Skin epidermis (tissue), 12 donors: Measurements from ENCODE around the gene CD300E.
"Not testable (repeated sequence)": the region's sequence is repeated elsewhere in the genome, so short reads cannot be mapped to it uniquely, and the experiment has no call there.

Source experiments
- H3K27ac ChIP-seq, 21 experiments: fragments of 200-600 bp; sonication (generic) in 11 of 21; one replicate each; pipeline ENCODE4 v1.5.0; 2020; ENCODE audit warnings: mild to moderate bottlenecking in 3 of 21, inconsistent platforms in 2 of 21, moderate library complexity in 2 of 21
- H3K4me3 ChIP-seq, 7 experiments: fragments of 200-600 bp; sonication (generic) in 2 of 7; one replicate each; pipeline ENCODE4 v1.5.0; 2020; ENCODE audit warnings: inconsistent platforms in 2 of 7, mild to moderate bottlenecking in 2 of 7, moderate library complexity in 1 of 7

CD300E gene

DNA sequence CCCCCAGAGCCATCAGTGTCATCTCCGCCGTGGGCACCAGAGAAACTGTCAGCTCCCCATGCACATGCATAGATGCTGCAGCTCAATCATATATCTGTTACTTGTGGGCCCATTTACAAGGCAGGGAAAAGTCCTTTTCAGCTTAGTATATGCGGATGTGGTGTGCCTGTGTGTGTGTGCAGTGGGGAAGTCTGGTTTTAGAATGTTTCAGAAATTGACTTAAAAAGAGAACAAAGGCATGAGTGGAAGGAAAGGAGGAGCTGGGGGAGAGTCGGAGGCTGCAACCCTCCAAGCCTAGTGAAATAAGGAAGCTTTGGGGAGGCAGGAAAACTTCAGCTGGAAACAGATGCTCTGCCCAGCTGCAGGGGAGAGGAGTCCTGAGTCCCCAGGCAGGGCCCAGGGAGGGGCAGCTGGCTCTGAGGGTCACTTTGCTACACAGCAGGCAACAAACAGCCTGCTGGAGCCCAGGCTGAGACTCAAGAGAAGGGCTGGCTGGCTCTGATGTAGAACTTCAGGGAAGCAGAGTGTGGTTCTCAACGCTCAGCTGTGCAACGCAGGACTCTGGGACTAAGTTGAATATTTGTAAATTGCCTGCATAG lies 20.4 kb downstream of the CD300E start:
- H3K27ac ChIP-seq: no peak overlapping the region
- no peak overlapping the region for H3K4me3 ChIP-seq

DNA sequence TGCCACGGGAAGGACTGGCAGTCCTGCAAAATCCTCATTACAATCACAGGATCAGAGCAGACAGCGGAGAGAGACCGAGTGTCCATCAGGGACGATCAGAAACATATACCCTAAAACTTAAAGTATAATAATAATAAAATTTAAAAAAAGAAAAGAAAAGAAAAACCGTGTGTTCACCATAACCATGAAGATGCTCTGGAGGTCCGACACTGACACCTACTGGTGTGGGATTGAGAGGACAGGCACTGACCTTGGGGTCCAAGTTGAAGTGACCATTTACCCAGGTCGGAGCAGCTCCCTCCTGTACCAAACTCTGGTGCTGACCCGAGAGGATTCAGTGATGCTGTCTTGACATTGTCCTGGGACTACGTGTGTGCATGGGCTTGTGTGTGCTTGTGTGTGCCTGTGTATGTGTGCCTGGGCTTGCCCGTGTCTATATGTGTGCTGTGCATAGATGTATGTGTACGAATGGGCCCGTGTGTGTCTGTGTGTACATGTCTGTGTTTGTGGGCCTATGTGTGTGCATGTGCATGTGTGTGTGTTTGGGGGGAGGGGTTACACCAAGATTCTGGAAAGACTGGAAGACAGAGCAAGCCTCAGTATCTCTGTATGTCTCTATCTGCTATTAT lies 21.5 kb downstream of the CD300E start:
- H3K27ac ChIP-seq: no peak overlapping the region
- no peak overlapping the region for H3K4me3 ChIP-seq

DNA sequence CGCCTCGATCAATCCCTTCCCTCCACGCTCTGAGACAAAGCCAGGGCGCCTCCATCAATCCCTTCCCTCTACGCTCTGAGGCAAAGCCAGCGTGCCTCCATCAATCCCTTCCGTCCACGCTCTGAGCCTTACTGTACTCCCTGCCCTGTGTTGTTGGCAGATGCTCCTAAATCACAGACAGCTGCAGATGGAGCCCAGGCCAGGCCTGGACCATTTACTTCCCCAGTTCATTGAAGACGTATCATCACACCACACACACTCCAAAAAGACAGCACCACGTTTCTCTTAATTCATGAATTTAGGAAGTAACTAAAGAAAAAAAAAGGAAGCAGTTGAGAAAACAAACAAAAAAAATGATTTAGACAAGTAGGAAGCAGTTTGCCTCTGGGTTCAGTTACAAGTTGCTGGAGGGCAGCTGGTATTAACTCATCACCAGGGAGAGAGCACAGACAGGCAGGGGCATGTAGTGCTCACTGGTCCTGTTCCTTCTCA lies 24.0 kb downstream of the CD300E start:
- no peak overlapping the region for H3K27ac ChIP-seq
- no peak overlapping the region for H3K4me3 ChIP-seq

DNA sequence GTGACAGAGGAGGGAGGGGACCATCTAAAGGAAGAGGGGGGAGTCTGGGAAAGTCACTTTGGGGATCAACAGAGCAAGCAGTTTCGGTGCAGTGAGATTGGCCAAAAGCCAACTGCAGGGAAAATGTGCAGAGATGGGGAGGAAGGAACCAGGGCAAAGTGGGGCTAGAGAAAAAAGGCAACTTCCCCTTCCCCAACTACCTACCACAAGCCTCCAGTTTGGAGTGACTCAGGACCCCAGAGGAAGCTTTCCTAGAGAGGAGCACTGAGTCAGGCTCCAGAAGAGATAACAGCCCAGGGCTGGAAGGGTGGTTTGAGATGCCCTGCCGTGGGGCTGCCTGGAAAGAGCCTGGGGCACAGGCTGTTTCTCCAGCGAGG lies 24.5 kb downstream of the CD300E start:
- H3K4me3 ChIP-seq: no peak overlapping the region
- H3K27ac ChIP-seq: no peak overlapping the region

DNA sequence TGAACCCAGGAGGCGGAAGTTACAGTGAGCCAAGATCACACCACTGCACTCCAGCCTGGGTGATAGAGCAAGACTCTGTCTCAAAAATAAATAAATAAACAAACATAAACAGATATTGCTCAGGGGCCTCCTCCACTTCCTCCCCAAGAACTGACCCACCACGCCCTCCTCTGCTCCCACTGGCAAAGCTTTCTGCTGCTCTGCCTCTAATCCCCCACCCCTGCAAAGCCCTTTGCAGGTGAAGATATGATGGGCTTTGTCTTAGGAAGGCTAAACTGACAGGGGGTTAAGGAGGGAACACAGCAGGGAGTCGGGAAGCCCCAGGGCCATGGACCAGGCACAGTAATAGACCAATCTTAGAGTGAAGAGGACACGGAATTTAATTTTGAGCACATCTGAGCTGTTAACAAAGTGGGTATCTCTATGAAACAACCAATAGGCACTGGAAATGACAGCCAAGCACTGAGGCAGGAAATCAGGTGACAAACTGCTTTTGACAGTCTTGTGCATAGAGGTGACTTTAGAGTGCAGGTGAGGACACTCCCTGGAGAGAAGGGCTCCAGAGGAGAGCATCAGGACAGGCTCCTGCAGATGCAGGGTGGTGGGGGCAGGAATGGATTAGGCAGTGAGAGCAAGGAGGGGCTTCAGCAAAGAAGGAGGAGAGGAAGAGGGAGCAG lies 25.1 kb downstream of the CD300E start:
- Histone ChIP-seq H3K27ac (no peak overlapping the region), H3K4me3 (no peak overlapping the region)

DNA sequence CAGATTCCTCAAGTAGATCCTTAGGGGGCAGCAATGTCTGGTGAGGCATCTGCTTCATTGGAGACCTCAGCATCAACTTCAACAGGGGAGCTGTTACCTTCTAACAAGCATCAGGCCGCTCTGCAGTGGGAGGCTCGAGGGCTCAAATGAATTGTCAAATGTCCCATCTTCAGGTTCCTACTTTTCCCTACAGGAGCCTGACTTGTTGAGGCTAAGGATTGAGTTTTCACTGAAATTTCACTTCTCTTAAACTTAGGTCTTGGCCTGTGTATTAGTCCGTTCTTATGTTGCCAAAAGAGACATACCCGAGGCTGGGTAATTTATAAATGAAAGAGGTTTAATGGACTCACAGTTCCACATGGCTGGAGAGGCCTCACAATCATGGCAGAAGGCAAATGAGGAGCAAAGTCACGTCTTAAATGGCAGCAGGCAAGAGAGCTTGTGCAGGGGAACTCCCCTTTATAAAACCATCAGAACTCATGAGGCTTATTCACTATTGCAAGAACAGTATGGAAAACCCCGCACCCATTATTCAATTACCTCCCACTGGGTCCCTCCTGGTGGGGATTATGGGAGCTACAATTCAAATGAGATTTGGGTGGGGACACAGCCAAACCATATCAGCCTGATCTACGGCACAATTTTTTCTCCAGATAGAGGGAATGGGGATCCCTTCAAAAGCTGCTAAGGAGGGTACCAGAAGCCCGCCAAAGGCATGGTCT lies 26.3 kb downstream of the CD300E start:
- Histone ChIP-seq H3K27ac (no peak overlapping the region), H3K4me3 (no peak overlapping the region)

DNA sequence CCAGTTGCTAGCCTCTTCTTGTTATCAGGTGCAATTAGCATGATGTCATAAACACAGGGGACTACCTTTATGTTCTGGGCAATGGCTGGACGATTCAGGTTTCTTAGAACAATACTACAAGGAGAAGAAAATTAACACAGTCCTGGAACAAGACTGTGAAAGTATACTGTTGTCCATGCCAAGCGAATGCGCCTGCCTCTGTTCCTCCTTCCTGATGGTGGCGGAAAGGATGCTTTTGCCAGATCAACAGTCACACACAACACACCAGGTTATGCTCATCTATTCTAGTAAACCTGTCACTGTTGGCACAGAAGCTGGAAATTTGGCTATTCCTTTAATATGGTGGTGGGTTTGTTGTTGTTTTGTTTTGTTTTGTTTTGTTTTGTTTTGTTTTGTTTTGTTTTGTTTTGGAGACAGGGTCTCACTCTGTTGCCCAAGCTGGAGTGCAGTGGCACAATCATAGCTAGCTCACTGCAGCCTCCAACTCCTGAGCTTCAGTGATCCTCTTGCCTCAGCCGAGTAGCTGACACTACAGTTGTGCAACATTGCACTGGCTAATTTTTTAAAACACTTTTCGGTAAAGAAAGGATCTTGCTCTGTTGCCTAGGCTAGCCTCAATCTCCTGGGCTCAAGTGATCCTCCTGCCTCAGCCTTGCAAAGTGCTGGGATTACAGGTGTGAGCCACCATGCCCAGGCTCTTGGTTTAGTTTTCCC lies 28.3 kb downstream of the CD300E start:
- no peak overlapping the region for H3K27ac ChIP-seq

DNA sequence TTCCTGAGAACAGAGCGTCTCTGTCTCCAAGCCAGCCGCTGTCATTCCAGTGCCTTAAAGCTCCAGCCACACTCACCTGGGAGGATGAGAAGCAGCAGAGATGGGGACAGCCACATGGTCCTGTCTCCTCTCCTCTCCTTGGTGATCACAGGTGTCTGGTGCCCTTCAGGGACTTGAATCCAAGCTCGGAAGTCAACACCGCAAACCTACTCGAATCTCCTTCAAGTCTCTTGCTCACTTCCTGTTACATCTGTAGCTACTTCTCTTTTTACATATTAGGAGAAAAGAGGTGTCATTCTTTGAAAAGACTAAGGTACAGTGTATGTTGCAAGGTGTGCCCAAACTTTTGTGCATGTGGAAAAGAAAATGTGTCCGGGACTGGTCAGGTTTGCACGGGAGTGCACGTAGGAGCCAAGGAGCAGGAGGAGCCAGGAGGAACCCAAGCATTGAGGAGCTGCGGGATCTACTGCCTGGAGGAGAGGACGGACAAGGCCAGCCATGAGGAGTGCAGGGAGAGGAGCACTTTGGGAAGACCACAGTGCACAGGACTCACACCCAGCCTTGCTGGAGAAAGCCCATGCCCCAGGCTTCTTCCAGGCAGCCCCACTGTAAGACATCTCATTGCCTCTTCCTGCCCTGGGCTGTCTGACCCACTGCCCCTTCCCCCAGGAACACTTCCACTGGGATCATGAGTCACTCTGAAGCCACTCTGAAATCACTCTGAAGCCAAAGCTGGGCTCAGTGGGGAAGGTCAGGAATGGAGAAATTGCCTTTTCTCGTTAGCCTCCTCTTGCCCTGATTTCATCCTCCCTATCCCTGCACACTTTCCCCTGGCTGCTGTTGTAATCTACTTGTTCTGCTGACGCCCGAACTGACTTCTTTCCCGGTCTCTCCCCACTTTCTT lies 31.2 kb downstream of the CD300E start, which contains the start of gene CD300LD:
TSS of gene CD300LD (minus strand) at position 197 of the 904 bp plus-strand sequence. CDS start at position 116, 81 bp downstream.
- Histone ChIP-seq H3K27ac (no peak within 1 kb of the TSS), H3K4me3 (no peak within 1 kb of the TSS)

More for the DNA sequence above, 28.3 kb downstream of the CD300E start:
- H3K4me3 ChIP-seq: no peak overlapping the region

DNA sequence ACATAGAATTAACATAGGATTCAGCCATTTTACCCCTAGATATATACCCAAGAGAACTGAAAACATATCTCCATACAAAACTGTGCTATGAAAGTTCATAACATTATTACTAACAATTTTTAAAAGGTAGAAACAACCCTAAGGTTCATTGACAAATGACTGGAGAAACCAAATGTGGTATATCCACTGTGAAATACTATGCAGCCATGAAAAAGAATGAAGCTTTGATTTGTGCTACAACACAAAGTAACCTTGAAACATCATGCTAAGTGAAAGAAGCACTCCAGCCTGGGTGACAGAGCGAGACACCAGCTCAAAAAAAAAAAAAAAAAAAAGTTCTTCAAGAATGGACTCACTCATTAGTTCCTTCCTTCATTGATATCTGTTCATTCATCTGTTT lies 32.0 kb downstream of the CD300E start:
- H3K27ac ChIP-seq: no peak overlapping the region
- no peak overlapping the region for H3K4me3 ChIP-seq

DNA sequence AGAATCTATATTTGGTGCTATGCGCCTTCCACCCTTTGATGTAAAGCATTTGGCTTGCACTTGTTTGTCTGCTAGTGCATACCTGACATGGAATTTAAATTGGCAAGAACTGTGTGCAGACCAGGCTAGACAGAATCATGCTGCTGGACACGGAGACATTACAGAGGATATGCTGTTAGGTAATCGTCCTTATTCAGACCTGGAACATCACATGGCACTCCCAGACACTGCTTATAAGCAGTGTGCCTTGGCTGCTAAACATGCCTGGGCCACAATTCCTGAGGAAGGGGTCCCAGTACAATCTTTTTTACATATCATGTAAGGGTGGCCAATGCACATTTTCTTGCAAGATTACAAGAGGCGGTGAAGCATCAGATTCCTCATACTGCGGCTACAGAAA lies 37.8 kb downstream of the CD300E start:
- no peak overlapping the region for H3K27ac ChIP-seq

DNA sequence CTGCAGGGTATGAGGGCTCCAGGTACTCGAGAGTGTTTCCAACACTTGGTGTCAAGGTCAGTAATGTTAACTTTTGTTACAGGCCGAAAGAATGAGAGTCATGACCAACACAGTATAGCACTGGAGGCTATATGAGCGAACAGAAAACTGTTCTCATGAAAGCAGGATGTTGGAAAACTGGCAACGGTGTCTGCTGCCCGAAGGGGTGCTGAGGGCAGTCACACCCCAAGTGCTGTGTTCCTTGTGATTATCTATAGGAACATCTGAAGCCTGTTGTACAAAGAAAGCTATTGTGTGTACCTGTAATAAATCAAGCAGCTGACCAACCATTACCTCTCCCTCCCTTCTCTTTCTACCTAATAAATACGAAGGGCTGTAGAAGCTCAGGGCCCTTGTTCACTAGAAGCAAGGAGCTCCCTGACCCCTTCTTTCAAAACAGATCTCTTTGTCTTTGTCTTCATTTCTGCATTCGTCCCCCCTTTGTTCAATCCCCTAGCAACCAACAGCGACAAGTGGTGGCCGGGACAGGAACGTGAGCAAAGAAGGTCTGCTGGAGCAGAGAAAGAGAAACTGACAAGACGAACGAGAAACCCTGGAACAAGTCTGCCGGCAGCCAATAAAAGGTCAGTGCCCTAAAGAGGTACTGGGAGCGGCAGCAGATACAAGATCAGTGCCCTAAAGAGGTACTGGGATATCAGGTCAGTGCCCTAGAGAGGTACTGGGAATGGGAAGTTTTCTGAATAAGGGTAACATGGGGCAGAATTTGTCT lies 39.1 kb downstream of the CD300E start:
- Histone ChIP-seq H3K27ac (no peak overlapping the region), H3K4me3 (no peak overlapping the region)

More for the DNA sequence above, 37.8 kb downstream of the CD300E start:
- no peak overlapping the region for H3K4me3 ChIP-seq

DNA sequence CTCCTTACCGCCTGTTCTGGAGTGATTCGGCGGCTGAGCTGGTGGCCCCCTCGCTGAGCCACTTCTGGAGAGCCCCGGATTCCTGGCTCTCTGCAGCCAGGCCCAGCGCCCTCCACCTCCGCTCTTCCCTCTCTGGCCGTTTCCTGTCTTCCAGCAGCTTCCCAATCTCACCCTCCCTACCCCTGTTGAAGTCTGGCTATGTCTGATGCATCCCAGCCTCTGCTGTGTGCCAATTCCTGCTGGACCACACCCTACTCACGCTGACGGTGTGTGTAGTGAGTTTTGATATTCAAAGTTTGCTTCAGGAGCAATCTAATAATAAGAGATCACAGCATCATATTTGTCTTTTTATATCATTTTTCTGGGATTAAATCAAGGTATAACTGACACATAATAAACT lies 40.9 kb downstream of the CD300E start:
- Histone ChIP-seq H3K27ac (no peak overlapping the region), H3K4me3 (no peak overlapping the region)

DNA sequence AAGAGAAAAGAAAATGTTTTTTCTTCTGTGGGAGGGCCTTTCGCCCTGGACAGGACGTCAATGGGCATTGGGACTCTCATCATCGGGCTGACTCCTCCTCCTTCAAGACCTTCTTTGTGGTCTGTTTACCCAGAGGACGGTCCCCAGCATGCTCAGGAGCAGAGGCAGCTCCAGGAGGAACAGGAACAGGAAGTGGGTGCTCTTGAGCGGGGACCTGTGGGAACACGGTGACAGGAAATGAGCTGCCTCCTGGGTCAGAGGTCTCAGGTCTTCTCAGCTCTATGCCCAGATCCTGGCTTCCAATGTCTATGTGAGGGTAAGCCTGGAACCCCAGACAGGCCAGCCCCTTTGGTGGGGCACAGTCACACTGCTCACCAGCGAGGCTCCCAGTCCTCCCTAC lies 43.6 kb downstream of the CD300E start:
- Histone ChIP-seq H3K4me3 (no peak overlapping the region), H3K27ac (no peak overlapping the region)

DNA sequence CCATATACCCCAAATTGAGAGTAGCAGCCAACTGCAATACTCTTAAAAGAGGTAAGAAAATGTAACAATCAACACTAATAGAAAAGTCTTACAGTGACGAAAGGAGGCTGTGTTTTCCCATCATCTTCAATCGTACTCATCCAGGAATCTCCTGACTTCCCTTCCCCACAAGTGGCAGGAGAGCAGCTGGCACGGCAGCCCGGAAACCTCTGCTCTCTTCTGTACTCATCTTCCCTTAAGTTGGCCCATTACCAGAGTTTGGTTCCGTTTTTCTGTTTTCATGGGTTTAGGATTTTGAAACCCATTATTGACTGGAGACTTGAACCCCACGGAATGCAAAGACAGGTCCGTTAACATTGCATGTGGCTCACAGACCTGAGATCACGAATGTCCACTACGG lies 44.6 kb downstream of the CD300E start:
- no peak overlapping the region for H3K27ac ChIP-seq
- no peak overlapping the region for H3K4me3 ChIP-seq

DNA sequence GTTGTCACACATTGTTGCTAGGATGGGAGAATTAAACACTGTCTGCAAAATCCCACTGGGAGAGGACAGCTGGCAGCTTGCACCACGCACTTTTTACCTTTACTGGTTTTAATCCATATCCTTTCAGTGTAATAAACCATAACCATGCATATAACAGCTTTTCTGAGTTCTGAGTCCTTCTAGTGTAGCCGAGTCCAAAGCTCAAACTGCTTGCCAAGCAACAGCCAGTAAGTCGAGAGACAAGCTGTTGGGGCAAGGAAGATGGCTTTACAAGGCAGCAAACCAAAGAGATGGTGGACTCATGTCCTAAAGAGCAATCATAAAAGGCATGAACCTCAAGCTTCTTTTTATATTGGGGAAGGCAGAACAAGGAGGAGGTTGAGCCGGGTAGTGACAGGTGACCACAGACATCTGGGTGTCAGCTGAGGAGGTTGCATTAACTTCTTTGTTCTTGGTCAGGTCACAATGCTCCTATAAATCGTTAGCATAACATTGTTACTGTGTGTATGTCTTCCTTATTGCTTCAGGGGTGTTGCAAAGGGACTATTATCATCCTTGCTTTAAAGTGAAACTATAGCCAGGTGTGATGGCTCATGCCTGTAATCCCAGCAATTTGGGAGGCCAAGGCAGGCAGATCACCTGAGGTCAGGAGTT lies 48.9 kb downstream of the CD300E start:
- Histone ChIP-seq H3K4me3 (no peak overlapping the region), H3K27ac (no peak overlapping the region)

DNA sequence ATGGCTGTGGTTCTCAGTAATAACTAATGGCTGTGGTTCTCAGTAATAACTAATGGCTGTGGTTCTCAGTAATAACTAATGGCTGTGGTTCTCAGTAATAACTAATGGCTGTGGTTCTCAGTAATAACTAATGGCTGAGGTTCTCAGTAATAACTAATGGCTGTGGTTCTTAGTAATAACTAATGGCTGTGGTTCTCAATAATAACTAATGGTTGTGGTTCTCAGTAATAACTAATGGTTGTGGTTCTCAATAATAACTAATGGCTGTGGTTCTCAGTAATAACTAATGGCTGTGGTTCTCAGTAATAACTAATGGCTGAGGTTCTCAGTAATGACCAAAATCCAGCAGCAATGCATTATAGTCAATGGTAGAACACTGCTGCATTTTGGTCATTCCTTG lies 49.9 kb downstream of the CD300E start:
- not testable (repeated sequence) for H3K27ac ChIP-seq, H3K4me3 ChIP-seq

DNA sequence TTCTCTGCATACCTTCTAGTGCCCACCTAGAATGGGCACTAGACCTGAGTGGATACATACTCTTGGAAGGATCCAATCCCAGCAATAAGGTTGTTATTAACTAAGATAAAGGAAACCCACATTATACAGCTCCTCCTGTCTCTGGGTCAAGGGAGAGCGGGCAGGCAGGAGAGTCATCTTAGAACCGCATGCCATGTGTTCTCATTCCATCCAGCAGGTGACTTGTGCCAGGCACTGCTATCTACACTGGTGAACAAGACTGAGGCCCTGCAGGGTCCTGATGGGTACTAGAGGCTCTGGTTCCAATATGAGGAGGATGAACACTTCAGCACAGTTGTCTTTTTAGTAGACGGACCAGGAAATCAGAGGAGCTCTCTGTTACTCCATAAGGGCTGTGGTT lies 50.4 kb downstream of the CD300E start:
- no peak overlapping the region for H3K27ac ChIP-seq

More for the DNA sequence above, 50.4 kb downstream of the CD300E start:
- no peak overlapping the region for H3K4me3 ChIP-seq
